ENCODE data around the gene RAD54L2.
A peak's percentile ranks its signal among the peaks of the same experiment; 100 is the strongest.
"Not testable (repeated sequence)": the region's sequence is repeated elsewhere in the genome, so short reads cannot be mapped to it uniquely, and the experiment has no call there.

The RAD54L2 gene, protein sequence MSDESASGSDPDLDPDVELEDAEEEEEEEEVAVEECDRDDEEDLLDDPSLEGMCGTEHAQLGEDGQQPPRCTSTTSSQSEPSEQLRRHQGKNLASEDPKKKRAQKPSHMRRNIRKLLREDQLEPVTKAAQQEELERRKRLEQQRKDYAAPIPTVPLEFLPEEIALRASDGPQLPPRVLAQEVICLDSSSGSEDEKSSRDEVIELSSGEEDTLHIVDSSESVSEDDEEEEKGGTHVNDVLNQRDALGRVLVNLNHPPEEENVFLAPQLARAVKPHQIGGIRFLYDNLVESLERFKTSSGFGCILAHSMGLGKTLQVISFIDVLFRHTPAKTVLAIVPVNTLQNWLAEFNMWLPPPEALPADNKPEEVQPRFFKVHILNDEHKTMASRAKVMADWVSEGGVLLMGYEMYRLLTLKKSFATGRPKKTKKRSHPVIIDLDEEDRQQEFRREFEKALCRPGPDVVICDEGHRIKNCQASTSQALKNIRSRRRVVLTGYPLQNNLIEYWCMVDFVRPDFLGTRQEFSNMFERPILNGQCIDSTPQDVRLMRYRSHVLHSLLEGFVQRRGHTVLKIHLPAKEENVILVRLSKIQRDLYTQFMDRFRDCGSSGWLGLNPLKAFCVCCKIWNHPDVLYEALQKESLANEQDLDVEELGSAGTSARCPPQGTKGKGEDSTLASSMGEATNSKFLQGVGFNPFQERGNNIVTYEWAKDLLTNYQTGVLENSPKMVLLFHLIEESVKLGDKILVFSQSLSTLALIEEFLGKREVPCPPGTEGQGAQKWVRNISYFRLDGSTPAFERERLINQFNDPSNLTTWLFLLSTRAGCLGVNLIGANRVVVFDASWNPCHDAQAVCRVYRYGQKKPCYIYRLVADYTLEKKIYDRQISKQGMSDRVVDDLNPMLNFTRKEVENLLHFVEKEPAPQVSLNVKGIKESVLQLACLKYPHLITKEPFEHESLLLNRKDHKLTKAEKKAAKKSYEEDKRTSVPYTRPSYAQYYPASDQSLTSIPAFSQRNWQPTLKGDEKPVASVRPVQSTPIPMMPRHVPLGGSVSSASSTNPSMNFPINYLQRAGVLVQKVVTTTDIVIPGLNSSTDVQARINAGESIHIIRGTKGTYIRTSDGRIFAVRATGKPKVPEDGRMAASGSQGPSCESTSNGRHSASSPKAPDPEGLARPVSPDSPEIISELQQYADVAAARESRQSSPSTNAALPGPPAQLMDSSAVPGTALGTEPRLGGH (N-terminal part only)

DNA sequence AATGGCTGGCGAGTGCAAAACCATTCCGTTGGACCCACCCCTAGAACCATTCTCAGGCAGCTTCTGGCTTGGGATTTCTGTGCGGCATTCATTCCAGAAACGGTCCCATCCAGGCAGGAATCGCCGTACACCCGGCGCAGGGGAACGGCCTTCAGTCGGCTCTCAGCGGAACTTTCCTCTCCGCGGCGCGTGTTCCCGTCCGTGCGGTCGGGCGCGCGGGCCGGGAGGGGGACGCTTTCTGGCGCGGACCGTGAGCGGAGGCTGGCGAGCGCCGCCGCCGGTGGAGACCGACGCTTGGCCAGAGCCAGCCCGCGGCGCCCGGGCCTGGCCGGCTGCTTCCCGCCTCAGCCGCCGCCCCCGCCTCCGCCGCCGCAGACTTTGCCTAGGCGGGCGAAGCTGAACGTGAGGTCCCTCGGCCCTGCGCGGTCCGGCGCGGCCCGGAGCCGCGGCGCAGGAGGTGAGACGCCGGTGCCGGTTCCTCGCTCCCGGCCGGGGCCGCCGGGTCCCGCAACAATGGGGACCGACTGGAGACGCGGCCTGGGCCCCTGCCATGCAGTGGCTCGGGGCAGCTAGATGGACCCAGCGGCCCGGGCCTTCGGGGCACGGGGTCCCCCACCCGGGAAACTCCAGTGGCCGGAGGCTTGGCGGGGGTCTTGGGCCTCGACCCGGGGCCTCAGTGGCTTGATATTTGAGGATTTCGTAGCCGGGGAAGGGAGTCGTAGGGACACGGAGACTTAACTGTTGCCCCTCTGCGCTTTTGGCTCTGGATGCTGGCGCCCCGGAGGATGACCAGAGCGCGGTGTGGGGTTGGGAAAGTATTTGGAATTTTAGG is at the start of gene RAD54L2:
Gene RAD54L2 (plus strand): TSS at position 261 of the 832 bp plus-strand sequence. CDS start 51,702 bp downstream, outside the sequence.
- DNase-seq: peak; percentile 76

GRCh38 chr3:51498876-51499738 is 39.4 kb upstream of the RAD54L2 start:
- DNase-seq: peak; percentile 87

DNA sequence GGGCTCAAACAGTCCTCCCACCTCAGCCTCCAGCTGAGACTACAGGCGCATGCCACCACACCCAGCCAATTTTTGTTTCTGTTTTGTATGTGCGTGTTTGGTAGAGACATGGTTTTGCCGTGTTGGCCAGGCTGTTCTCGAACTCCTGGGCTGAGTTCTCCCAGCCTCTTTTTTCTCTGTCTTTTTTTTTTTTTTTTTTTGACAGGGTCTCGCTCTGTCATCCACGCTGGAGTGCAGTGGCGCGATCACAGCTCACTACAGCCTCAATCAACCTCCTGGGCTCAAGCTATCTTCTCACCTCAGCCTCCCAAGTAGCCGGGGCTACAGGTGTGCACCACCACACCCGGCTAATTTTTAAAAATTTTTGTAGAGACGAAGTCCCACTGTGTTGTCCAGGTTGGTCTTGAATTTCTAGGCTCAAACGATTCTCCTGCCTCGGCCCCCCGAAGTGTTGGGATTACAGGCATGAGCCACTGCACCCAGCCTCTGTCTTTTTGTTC is 37.8 kb upstream of the RAD54L2 start:
- no peak for DNase-seq

- peak; percentile 85 for DNase-seq
Observed at GRCh38 chr3:51501833-51502561, 36.5 kb upstream of the RAD54L2 start.

DNA sequence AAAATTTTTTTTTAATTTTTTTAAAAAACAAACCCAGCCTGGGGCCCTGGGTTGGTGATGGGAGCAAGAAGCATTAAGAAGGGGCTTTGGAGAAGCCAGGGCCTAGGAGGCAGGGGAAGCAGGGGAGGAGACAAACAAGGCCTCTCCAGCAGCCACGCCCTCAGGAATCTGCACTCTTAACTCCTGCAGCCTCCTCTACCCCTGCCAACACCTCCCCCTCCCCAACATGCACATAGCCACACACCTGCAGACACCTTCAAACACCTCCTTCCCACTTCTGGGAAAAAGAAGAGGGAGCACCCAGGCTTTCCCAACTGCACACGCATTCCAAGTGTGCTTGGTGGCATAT is 36.0 kb upstream of the RAD54L2 start:
- no peak for DNase-seq

GRCh38 chr3:51503007-51503406 is 35.5 kb upstream of the RAD54L2 start:
- DNase-seq: no peak

DNA sequence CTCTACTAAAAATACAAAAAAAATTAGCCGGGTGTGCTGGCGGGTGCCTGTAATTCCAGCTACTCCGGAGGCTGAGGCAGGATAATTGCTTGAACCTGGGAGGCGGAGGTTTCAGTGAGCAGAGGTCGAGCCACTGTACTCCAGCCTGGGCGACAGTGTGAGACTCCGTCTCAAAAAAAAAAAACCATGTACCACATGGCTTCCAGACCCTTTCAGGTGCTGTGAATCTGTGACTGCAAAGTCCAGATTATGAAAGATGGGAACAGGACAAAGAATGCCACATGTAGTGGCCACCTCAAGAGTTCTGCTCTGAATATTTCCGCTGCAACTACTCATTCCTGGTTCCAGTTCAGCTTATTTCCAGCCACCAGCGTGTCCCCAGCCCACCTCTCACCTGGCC is 30.3 kb upstream of the RAD54L2 start:
- DNase-seq: no peak

- no peak for DNase-seq
Observed at GRCh38 chr3:51510996-51511395, 27.5 kb upstream of the RAD54L2 start.

- DNase-seq: no peak
Observed at GRCh38 chr3:51514210-51514609, 24.3 kb upstream of the RAD54L2 start.

GRCh38 chr3:51519848-51520247 is 18.7 kb upstream of the RAD54L2 start:
- no peak for DNase-seq

DNA sequence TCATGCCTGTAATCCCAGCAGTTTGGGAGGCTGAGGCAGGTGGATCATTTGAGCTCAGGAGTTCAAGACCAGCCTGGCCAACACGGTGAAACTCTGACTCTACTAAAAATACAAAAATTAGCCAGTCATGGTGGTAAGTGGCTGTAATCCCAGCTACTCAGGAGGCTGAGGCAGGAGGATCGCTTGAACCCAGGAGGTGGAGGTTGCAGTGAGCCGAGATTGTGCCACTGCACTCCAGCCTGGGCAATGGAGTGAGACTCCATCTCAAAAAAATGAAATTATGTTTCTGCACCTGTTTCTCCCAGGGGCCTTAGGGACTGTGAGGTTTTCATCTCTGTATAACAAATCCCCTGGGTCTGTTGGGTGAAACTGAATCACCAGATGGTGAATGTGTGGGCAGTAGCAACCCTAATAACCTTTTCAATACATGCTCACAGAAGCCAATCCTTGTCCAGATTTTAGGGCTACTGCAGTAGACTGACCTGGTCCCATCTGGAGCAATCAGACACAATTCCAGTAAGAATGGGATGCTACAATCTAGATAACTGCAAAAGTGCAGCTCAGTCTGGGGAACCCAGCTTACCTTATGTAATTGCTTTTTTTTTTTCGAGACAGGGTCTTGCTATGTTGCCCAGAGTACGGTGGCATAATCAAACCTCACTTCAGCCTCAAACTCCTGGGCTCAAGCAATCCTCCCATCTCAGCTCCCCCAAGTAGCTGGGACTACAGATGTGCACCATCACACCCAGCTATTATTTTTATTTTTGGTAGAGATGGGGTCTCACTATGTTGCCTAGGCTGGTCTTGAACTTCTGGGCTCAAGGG is 17.4 kb upstream of the RAD54L2 start:
- DNase-seq: not testable (repeated sequence)

GRCh38 chr3:51522273-51522962 is 16.1 kb upstream of the RAD54L2 start:
- no peak for DNase-seq

DNA sequence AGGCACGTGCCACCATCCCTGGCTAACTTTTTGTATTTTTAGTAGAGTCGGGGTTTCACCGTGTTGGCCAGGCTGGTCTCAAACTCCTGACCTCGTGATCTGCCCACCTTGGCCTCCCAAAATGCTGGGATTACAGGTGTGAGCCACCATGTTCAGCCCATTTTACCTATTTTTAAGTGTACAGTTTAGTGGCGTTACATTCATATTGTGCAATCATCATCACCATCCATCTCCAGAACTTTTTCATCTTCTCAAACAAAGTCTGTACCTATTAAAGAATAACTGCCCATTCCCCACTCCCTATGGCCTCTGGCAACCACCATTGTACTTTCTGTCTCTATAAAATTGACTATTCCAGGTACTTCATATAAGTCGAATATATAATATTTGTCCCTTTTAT is 13.6 kb upstream of the RAD54L2 start:
- DNase-seq: not testable (repeated sequence)

- DNase-seq: no peak
Observed at GRCh38 chr3:51530485-51530884, 8.0 kb upstream of the RAD54L2 start.

- no peak for DNase-seq
Observed at GRCh38 chr3:51535146-51536019, 3.1 kb upstream of the RAD54L2 start.

DNA sequence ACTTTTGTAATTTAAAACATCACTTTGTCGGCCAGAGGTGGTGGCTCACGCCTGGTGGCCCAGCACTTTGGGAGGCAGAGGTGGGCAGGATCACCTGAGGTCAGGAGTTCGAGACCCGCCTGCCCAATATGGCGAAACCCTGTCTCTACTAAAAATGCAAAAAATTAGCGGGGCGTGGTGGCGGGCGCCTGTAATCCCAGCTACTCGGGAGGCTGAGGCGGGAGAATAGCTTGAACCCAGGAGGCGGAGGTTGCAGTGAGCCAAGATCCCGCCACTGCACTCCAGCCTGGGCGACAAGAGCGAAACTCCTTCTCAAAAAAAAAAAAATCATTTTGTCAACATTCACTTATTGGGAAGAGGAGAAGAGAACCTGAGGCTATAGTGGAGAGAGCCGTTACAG is 888 bp upstream of the RAD54L2 start:
- DNase-seq: not testable (repeated sequence)

GRCh38 chr3:51538115-51538458 is 432 bp upstream of the RAD54L2 start:
- DNase-seq: peak; percentile 9
